Activated CD4-positive, alpha-beta memory T cell treated with anti-CD3 and anti-CD28 coated beads, Interleukin-2, amount 10 ng/mL, durations not matched to agents 7 days and 5 days (primary cell): Measurements from ENCODE around the gene PFKFB3. TPM values are rescaled to one million over a fixed set of nuclear protein-coding genes. Genes with fewer than 3 reads are reported as not detected.

Experiments
- CTCF ChIA-PET: fragments of 350-600 bp; sonication (Branson Sonifier 250); formaldehyde crosslinking; loops from one replicate; lab custom pipeline; 2021; ENCODE audit warnings: antibody characterized with exemption, inconsistent platforms; lab: Charles Lee
- POLR2A ChIA-PET: fragments of 350-600 bp; sonication (Branson Sonifier 250); formaldehyde crosslinking; loops from one replicate; lab custom pipeline; 2021; ENCODE audit warnings: antibody characterized with exemption; lab: Charles Lee
- DNase-seq: peaks from one replicate; pipeline ENCODE4 v3.0.0-alpha.2; 2020
- H3K27ac Mint-ChIP-seq: one replicate; pipeline ENCODE4 v1.8.0; 2021; ENCODE audit warnings: mild to moderate bottlenecking, mixed read lengths
- H3K27me3 Mint-ChIP-seq: one replicate; pipeline ENCODE4 v1.8.0; 2021; ENCODE audit warnings: mixed read lengths
- H3K36me3 Mint-ChIP-seq: one replicate; pipeline ENCODE4 v1.8.0; 2021; ENCODE audit warnings: low read depth, mixed read lengths
- H3K4me1 Mint-ChIP-seq: one replicate; pipeline ENCODE4 v1.8.0; 2021; ENCODE audit warnings: mixed read lengths
- H3K4me3 Mint-ChIP-seq: one replicate; pipeline ENCODE4 v1.8.0; 2021; ENCODE audit warnings: mild to moderate bottlenecking, mixed read lengths
- H3K9me3 Mint-ChIP-seq: one replicate; pipeline ENCODE4 v1.8.0; 2021; ENCODE audit warnings: mixed read lengths
- total RNA-seq, 2 experiments: library from RNA; stranded (reverse); gene quantifications; one replicate each; pipeline ENCODE4 v1.2.3, GENCODE V29; 2021

The PFKFB3 gene
- total RNA-seq, 2 experiments from 2014 or later: 66.8 to 69.4 TPM

DNA sequence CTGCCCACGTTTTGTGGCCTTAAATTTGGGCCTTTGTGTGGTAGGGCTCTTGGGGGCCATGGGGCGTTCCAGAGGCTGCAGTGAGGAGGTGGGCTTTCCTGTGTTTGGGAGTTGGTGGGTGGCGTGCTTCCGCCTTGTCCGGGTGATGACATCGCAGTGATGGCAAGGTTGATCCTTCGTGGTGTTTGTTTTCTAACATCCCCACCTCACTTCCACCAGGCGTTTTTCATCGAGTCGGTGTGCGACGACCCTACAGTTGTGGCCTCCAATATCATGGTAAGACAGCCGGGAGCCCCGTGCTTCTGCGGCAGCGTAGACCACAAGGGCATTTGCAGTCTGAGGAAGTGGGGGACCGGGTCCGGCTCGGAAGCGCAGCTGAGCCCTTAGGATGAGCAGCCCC lies 14.2 kb downstream of the PFKFB3 start:
- Mint-ChIP-seq H3K4me3 (no peak overlapping the region), H3K27me3 (no peaks in the 10 kb centered on the region), H3K4me1 (no peaks in the 10 kb centered on the region), H3K9me3 (no peaks in the 10 kb centered on the region), H3K27ac (no peak overlapping the region), H3K36me3 (peaks cover 67% of the 10 kb centered on the region)
- POLR2A ChIA-PET: interaction anchor here (0.9 kb wide), 1 partner anchor 17 kb away, joined by 3 read pairs; no protein-coding TSS in a partner anchor
- CTCF ChIA-PET: interaction anchor here (2.0 kb wide), 1 partner anchor 14 kb away, joined by 9 read pairs; the partner anchor contains the start of gene PFKFB3
- DNase-seq: no peak

DNA sequence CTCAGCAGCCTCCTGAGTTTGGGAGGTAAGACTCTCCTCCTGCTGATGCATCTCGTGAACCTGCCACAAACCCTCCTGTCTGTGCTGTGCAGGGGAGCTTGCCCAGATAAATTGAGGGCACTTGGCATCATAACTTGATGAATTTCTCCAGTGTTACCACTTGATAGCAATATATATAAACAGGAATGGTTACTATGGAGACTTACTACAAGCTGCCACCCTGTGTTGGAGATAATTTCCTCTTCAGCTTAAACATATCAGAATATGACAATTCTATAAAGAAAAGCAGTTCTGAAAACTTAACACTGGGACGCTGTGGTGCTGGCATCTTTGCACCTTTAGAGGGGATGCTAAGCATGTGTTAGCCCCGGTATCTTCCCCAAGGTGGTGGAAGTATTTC lies 14.9 kb downstream of the PFKFB3 start:
- Mint-ChIP-seq H3K36me3 (peaks cover 70% of the 10 kb centered on the region), H3K27ac (no peak overlapping the region), H3K27me3 (no peaks in the 10 kb centered on the region), H3K4me1 (no peaks in the 10 kb centered on the region), H3K9me3 (no peaks in the 10 kb centered on the region), H3K4me3 (no peak overlapping the region)
- ChIA-PET CTCF (interaction anchor here (2.0 kb wide), 1 partner anchor 15 kb away, joined by 9 read pairs; the partner anchor contains the start of gene PFKFB3), POLR2A (interaction anchor here (0.9 kb wide), 1 partner anchor 16 kb away, joined by 3 read pairs; no protein-coding TSS in a partner anchor)
- no peak for DNase-seq

DNA sequence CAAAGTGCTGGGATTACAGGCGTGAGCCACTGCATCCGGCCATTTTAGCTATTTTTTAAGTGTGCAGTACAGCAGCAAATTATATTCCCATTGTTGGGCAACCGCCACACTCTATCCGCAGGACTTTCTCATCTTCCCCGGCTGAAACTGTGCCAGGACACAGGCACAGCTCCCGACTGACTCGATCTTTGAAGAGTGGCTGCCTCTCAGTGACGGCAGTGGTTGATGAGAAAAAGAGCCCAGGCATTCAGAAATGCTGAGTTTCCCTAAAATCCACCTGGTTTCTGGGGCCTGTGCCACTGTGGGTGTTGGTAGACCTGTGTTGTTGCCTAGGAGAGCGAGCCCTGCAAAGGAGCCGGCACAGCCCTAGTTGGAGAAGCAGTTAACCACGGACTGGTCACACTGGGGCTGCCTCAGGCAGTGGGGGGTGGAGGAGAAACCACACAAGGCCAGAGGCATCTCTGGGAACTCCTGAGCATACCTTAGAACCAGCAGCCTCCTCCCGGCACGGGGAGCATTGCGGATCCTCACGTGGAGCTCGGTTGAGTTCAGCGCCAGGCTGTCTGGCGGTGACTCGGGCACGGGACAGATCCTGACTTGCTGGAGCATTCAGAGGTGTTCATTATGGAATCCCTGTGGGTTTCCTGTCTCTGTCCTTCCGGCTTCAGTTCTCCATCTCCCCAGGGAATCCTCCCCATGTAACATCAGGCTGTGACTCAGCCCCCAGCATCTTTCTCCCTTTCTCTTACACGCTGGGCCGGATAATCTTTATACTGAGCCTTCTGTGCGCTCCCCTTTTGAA lies 16.2 kb downstream of the PFKFB3 start:
- peaks cover 75% of the 10 kb centered on the region for H3K36me3 Mint-ChIP-seq

DNA sequence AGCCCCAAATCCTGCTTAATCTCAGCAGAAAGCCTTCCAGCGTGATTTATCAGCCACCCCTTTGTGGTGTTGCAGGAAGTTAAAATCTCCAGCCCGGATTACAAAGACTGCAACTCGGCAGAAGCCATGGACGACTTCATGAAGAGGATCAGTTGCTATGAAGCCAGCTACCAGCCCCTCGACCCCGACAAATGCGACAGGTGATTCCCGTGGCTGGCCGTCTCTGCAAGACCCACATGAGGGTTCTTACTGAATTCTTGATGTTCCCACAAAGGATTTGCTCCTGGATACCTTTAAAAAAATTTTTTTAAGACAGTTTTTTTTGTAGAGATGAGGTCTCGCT lies 16.7 kb downstream of the PFKFB3 start:
- Mint-ChIP-seq H3K36me3 (peaks cover 77% of the 10 kb centered on the region), H3K9me3 (no peaks in the 10 kb centered on the region), H3K4me3 (no peak overlapping the region), H3K27ac (no peak overlapping the region), H3K27me3 (no peaks in the 10 kb centered on the region), H3K4me1 (no peaks in the 10 kb centered on the region)
- POLR2A ChIA-PET: no interaction called here
- DNase-seq: no peak
- CTCF ChIA-PET: no interaction called here

More for the DNA sequence above, 16.2 kb downstream of the PFKFB3 start:
- no peaks in the 10 kb centered on the region for H3K4me1 Mint-ChIP-seq
- H3K4me3 Mint-ChIP-seq: no peak overlapping the region
- ChIA-PET POLR2A (no interaction called here), CTCF (interaction anchor here (2.0 kb wide), 1 partner anchor 16 kb away, joined by 9 read pairs; the partner anchor contains the start of gene PFKFB3)
- no peaks in the 10 kb centered on the region for H3K9me3 Mint-ChIP-seq
- no peak overlapping the region for H3K27ac Mint-ChIP-seq
- no peaks in the 10 kb centered on the region for H3K27me3 Mint-ChIP-seq
- no peak for DNase-seq

DNA sequence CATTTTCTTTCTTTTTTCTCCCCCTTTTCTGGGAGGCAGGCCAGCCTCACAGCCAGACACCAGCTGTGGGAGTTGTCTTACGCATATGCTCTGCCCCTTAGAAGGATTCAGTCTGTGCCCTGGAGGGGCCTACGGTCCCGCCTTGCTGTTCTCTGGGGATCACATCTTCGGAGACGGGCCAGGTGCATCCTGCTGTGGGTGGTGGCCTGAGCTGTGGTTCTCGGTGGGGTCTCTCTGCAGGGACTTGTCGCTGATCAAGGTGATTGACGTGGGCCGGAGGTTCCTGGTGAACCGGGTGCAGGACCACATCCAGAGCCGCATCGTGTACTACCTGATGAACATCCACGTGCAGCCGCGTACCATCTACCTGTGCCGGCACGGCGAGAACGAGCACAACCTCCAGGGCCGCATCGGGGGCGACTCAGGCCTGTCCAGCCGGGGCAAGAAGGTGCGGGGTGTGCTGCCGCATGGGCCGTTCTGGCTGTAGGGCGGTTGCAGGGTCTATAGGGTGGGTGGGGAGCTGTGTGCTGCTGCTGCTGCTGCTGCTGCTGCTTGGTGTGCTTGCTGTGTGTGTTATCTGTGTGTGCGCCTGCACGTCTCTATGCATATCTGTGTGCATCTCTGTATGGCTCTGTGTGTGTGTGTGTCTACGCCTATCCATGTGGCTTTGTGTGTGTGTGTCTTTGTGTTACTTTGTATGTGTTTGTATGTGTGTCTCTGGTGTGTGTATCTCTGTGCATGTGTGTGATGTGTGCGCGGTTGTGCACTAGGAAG lies 17.9 kb downstream of the PFKFB3 start:
- H3K36me3 Mint-ChIP-seq: peaks cover 71% of the 10 kb centered on the region
- H3K9me3 Mint-ChIP-seq: no peaks in the 10 kb centered on the region
- H3K27ac Mint-ChIP-seq: no peak overlapping the region
- DNase-seq: no peak
- no peak overlapping the region for H3K4me3 Mint-ChIP-seq
- H3K27me3 Mint-ChIP-seq: no peaks in the 10 kb centered on the region
- H3K4me1 Mint-ChIP-seq: no peaks in the 10 kb centered on the region
- ChIA-PET POLR2A (no interaction called here), CTCF (no interaction called here)

DNA sequence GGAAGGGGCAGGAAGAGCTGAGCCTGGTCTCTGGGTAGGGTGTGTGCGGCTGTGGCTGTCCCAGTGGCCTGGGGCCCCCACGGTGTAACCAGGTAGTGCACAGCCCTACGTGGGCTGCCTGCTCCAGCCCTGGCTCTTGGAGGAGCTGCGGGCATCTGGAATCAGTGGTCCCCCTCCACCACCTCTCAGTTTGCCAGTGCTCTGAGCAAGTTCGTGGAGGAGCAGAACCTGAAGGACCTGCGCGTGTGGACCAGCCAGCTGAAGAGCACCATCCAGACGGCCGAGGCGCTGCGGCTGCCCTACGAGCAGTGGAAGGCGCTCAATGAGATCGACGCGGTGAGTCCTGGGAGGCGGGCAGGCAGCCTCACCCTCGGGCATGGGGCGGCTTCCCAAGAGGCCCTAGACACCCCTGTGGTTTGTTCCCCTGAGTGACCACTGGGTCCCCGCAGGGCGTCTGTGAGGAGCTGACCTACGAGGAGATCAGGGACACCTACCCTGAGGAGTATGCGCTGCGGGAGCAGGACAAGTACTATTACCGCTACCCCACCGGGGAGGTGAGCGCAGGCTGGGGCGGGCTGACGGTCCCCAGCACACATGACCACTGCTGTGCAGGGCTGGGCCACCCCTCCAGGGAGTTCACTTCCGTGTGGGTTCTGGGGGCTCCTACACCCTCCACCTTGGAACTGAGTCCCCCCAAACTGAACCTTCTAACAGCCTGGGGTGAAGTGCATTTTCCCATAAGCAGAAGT lies 18.6 kb downstream of the PFKFB3 start:
- no peaks in the 10 kb centered on the region for H3K27me3 Mint-ChIP-seq
- no peak overlapping the region for H3K27ac Mint-ChIP-seq
- POLR2A ChIA-PET: no interaction called here
- H3K36me3 Mint-ChIP-seq: peaks cover 77% of the 10 kb centered on the region
- CTCF ChIA-PET: no interaction called here
- no peaks in the 10 kb centered on the region for H3K9me3 Mint-ChIP-seq
- H3K4me3 Mint-ChIP-seq: no peak overlapping the region
- DNase-seq: no peak
- H3K4me1 Mint-ChIP-seq: no peaks in the 10 kb centered on the region

DNA sequence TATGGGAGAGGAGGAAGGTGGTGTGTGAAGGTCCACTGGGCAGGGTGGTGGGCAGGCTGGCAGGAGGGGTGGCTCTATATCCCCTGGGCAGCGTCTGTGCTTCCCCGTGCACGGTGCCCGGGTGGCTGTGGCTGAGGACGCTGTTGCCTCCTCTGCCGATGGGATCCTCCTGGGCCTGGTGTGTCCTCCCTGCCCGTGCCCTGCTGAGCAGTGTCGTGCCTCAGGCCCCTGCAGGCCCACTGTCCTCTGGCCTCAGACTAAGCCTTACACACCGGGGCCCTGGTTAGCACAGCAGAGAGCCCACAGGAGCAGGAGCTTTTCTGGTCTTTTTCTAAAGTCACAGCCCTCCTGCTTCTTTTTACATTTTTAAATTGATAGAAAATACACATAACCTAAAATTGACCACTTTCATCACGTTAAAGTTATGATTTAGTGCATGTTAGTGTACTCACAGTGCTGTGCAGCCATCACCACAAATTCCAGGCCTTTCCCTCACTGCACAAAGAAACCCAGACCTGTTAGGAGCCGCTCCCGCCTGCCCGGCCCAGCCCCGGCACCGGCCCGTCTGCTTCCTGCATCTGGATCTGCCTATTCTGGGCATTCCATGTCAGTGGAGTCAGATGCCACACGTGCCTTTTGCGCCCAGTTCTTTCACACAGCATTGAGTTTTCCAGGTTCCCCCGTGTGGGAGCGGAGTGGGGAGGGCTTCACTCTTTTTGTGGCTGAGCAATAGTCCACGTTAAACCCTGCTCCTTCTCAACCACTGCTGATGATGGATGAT lies 19.4 kb downstream of the PFKFB3 start:
- no peak for DNase-seq
- H3K27ac Mint-ChIP-seq: no peak overlapping the region
- no peaks in the 10 kb centered on the region for H3K27me3 Mint-ChIP-seq
- no peak overlapping the region for H3K4me3 Mint-ChIP-seq
- no peaks in the 10 kb centered on the region for H3K4me1 Mint-ChIP-seq
- ChIA-PET CTCF (no interaction called here), POLR2A (no interaction called here)
- H3K9me3 Mint-ChIP-seq: no peaks in the 10 kb centered on the region
- peaks cover 76% of the 10 kb centered on the region for H3K36me3 Mint-ChIP-seq

DNA sequence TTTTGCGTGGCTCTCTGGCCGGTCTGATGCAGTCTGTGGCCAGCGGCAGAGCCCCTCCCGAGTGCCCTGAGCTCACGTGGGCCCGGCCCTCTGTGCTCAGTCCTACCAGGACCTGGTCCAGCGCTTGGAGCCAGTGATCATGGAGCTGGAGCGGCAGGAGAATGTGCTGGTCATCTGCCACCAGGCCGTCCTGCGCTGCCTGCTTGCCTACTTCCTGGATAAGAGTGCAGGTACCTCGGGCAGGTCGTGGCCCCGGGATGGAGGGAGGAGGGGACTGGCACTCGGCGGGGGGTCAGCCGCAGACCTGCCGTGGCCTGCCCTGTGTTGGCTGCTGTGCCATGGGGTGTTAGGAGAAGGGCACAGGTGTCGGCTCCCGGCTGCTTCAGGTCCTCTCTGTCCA lies 20.0 kb downstream of the PFKFB3 start:
- POLR2A ChIA-PET: no interaction called here
- CTCF ChIA-PET: no interaction called here
- no peaks in the 10 kb centered on the region for H3K4me1 Mint-ChIP-seq
- H3K27ac Mint-ChIP-seq: no peak overlapping the region
- DNase-seq: no peak
- H3K4me3 Mint-ChIP-seq: no peak overlapping the region
- peaks cover 74% of the 10 kb centered on the region for H3K36me3 Mint-ChIP-seq
- no peaks in the 10 kb centered on the region for H3K27me3 Mint-ChIP-seq
- no peaks in the 10 kb centered on the region for H3K9me3 Mint-ChIP-seq

DNA sequence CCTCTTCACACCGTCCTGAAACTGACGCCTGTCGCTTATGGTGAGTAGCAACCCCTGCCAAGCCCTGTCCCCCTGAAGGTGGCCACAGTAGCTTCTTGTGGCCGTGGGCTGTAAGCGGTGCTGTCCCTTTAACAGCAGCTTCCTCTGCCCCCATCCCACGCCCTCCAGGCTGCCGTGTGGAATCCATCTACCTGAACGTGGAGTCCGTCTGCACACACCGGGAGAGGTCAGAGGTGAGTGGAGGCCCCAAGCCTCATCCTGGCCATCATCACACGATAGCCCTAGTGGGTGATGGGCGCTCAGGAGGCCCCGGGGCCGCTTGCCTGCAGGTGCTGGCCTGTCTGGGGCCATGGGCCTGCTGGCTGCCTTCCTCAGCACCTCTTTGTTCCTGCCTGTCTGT lies 21.2 kb downstream of the PFKFB3 start:
- no peaks in the 10 kb centered on the region for H3K9me3 Mint-ChIP-seq
- H3K36me3 Mint-ChIP-seq: peaks cover 72% of the 10 kb centered on the region
- DNase-seq: no peak
- H3K27ac Mint-ChIP-seq: no peak overlapping the region
- ChIA-PET POLR2A (no interaction called here), CTCF (interaction anchor here (0.8 kb wide), 1 partner anchor 178 kb away, joined by 3 read pairs; no protein-coding TSS in a partner anchor)
- no peak overlapping the region for H3K4me3 Mint-ChIP-seq
- no peaks in the 10 kb centered on the region for H3K27me3 Mint-ChIP-seq
- H3K4me1 Mint-ChIP-seq: peaks cover 5% of the 10 kb centered on the region

DNA sequence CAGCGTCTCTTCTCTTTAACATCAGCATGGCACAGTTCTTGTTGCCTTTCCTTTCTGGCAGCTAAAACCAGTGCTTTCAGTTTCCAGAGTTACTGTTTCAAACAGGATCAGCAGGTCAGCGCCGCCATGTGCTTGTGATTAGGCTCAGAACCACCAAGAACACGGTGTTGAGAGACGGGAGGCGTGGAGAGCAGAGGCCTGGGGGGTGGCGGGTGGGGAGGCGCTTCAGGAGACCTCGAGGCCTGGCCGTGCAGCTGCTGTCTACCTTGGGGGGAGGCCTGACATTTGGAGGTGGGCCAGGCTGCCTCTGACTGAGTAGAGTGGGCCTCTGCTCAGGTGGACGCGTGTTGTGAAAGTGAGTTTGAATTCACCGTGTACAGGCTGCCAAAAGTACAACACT lies 22.0 kb downstream of the PFKFB3 start:
- peaks cover 5% of the 10 kb centered on the region for H3K4me1 Mint-ChIP-seq
- CTCF ChIA-PET: interaction anchor here (0.8 kb wide), 1 partner anchor 177 kb away, joined by 3 read pairs; no protein-coding TSS in a partner anchor
- H3K4me3 Mint-ChIP-seq: no peak overlapping the region
- DNase-seq: no peak
- H3K36me3 Mint-ChIP-seq: peaks cover 67% of the 10 kb centered on the region
- no peaks in the 10 kb centered on the region for H3K9me3 Mint-ChIP-seq
- no peak overlapping the region for H3K27ac Mint-ChIP-seq
- POLR2A ChIA-PET: no interaction called here
- H3K27me3 Mint-ChIP-seq: no peaks in the 10 kb centered on the region

DNA sequence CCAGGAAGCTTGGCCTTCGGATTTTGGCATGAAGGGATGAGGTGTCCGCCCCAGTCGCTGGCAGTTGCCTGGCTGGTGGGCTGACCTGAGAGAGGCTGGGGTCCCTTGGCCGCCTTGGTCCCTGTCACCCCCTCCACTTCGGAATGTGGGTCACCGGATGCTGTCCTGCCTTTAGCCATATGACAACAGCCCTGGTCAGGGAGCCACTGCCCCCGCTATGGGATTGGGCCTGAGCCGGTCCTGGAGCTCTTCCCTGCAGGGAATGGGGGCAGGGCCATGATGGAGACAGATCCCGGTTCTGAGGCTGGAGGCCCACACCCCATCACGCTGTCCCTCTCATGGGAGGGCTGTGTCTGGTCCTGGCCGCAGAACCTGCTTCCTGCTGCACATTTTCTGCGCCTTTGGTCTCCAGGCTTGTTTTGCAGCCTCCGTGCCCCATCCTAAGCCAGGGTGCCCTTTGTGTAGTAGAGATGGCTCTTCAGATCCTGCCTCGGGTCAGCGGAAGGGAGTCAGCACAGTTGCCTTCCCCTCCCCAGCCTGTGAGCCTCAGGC lies 22.6 kb downstream of the PFKFB3 start:
- CTCF ChIA-PET: no interaction called here
- peaks cover 68% of the 10 kb centered on the region for H3K36me3 Mint-ChIP-seq
- no peak overlapping the region for H3K27ac Mint-ChIP-seq
- H3K9me3 Mint-ChIP-seq: no peaks in the 10 kb centered on the region
- POLR2A ChIA-PET: no interaction called here
- peaks cover 5% of the 10 kb centered on the region for H3K4me1 Mint-ChIP-seq
- DNase-seq: no peak
- H3K27me3 Mint-ChIP-seq: no peaks in the 10 kb centered on the region
- no peak overlapping the region for H3K4me3 Mint-ChIP-seq

DNA sequence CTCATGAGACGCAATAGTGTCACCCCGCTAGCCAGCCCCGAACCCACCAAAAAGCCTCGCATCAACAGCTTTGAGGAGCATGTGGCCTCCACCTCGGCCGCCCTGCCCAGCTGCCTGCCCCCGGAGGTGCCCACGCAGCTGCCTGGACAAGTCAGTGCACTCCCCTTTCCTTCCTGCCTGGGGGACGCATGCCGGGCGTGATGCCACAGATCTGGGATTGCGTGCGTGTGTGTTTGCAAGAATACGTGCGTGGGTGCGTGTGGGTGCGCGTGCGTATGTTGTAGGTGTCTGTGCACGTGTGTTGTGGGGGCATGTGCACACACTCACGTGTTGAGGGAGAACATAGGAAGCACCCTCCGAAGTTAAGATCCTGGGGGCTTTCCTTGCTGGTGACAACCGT lies 23.5 kb downstream of the PFKFB3 start:
- H3K36me3 Mint-ChIP-seq: peaks cover 63% of the 10 kb centered on the region
- peaks cover 5% of the 10 kb centered on the region for H3K4me1 Mint-ChIP-seq
- CTCF ChIA-PET: no interaction called here

More for the DNA sequence above, 23.5 kb downstream of the PFKFB3 start:
- Mint-ChIP-seq H3K27me3 (no peaks in the 10 kb centered on the region), H3K9me3 (no peaks in the 10 kb centered on the region), H3K27ac (no peak overlapping the region), H3K4me3 (no peak overlapping the region)
- POLR2A ChIA-PET: no interaction called here
- no peak for DNase-seq
